Spleen (tissue), 7 donors: ENCODE results near the gene PANK4.

Experiments
- CTCF ChIP-seq, 11 experiments: fragments of 200-600 bp in 7 of 11; fragments of 450-650 bp in 4 of 11; sonication (generic) in 4 of 11; IDR thresholded peaks in 8 of 11; conservative IDR thresholded peaks in 3 of 11; 1 replicate in 7 of 11; 2 replicates in 4 of 11; pipeline versions ENCODE4 v1.4.0 to v1.8.0; 2016 to 2021; ENCODE audit warnings: antibody characterized with exemption in 11 of 11, inconsistent platforms in 4 of 11, mild to moderate bottlenecking in 1 of 11
- POLR2A ChIP-seq, 3 donors: fragments of 450-650 bp; IDR thresholded peaks; one replicate each; pipeline ENCODE4 v1.5.1; 2017; ENCODE audit warnings: antibody characterized with exemption in 3 of 3, mild to moderate bottlenecking in 1 of 3
- POLR2AphosphoS5 ChIP-seq, 3 donors: sonication (generic); formaldehyde crosslinking; IDR thresholded peaks; one replicate each; pipeline ENCODE4 v1.5.1; 2017; ENCODE audit warnings: antibody characterized with exemption in 3 of 3
- donor health status: DM: no; HTN: no; CAD: no; lungs with moderate emphysema.
- donor health status: DM: no; HTN: no; CAD: no.
- donor health status: DM: no; HTN: no; CAD: no.

DNA sequence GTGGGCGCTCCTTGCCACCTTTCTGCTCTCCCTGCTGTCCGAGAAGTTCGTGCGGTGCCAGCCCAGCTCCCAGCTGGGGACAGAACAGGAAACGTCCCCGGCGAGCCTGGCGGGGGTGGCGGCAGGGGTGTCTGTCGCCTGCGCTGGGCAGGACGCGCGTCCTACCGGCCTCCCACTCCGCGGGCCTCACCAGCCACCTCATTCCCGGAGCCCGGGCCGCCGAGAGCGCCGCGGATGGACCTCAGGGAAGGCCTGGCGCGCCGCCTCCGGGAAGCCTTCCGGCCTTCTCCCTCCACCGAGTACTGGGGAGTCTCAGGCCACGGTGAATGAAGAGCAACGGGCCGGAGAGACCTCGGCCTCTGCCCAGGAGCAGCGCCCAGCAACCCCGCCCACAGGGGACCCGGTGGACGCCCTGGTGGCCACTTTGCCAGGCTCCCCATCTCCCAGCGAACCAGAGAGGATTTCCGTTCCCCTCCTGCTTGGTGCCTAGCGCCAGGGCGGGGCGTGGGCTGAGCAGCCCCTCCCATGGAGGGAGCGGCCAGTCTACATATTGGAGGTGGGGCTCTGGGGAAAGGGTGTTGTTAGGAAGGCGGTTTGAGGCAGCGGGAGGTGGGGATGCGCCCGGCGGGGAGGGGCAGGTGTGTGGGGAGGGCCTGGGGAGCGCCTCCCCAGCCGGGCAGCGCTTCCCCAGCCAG, 20.3 kb upstream of the PANK4 start:
- TF ChIP-seq CTCF (IDR thresholded peaks at IDR 0.05 in 8 of 11, conservative IDR thresholded peaks at IDR 0.05 in 3 of 11): peak in 10 of 11 experiments; percentile 8 to 67 (median 51)
- TF ChIP-seq POLR2A (IDR thresholded peaks at IDR 0.05): peak in 1 of 3 donors; percentile 55
- peak; percentile 86 to 93 (median 93) for TF ChIP-seq POLR2AphosphoS5 (IDR thresholded peaks at IDR 0.05)
